Muscle of leg (tissue), 16 donors: ENCODE data around the gene PI4KB. TPM values are rescaled to one million over a fixed set of nuclear protein-coding genes. Genes with fewer than 3 reads are reported as not detected.
A peak's percentile ranks its signal among the peaks of the same experiment; 100 is the strongest.

ENCODE experiments used
- DNase-seq: peaks from one replicate; pipeline ENCODE4 v3.0.0; 2013
- H3K27ac ChIP-seq: one replicate; pipeline ENCODE4 v1.5.1; 2013; ENCODE audit warnings: mild to moderate bottlenecking, low read length, control low read depth
- H3K27me3 ChIP-seq: one replicate; pipeline ENCODE4 v1.6.1; 2013; ENCODE audit warnings: low read length; ENCODE audit not compliant: control insufficient read depth, insufficient read depth
- H3K36me3 ChIP-seq: one replicate; pipeline ENCODE4 v1.6.1; 2013; ENCODE audit warnings: low read length; ENCODE audit not compliant: control insufficient read depth, insufficient read depth
- H3K4me1 ChIP-seq: one replicate; pipeline ENCODE4 v1.6.1; 2013; ENCODE audit warnings: low read length; ENCODE audit not compliant: control insufficient read depth, insufficient read depth
- H3K4me3 ChIP-seq: one replicate; pipeline ENCODE4 v1.5.1; 2013; ENCODE audit warnings: low read length, control low read depth
- H3K9me3 ChIP-seq: replicated peaks from 2 replicates; pipeline ENCODE4 v1.6.1; 2013; ENCODE audit warnings: low read depth, low read length; ENCODE audit not compliant: control insufficient read depth
- WGBS: methylation state at CpG from one replicate; pipeline ENCODE4 v1.1.5; 2013; ENCODE audit warnings: missing lambda C conversion rate; ENCODE audit not compliant: insufficient coverage; 5-methylcytosine and 5-hydroxymethylcytosine counted together
- long read RNA-seq, 11 donors: transcript quantifications; one replicate each; lab custom pipeline, GENCODE V29; 2026
- polyA plus RNA-seq, 8 donors: library from polyadenylated mRNA; unstranded; fragments of 120-200 nt; gene quantifications; one replicate each; pipeline versions ENCODE4 v1.2.1 to v1.2.3, GENCODE V29; 2013; ENCODE audit warnings: inconsistent platforms in 1 of 8, low replicate concordance in 1 of 8; ENCODE audit not compliant: insufficient read length in 8 of 8, insufficient read depth in 1 of 8
- total RNA-seq: library from RNA; stranded (reverse); fragments of 120-200 nt; gene quantifications from one replicate; pipeline ENCODE4 v1.2.4, GENCODE V29; 2013

PI4KB gene
- 31.4 TPM for total RNA-seq
- polyA plus RNA-seq: 10 to 100 TPM; 43.6 to 59.1 (median 51.9) TPM
- long read RNA-seq, donor 1, partial matches to known transcripts: 6 of 10 reads
- long read RNA-seq, donor 1, other reads (novel, unspliced or antisense): 0 of 10 reads
- long read RNA-seq, donor 2: 0 reads
- long read RNA-seq, donor 3, transcript PI4KB-203 (11 exons, 3,934 nt): major isoform, 5 of 20 reads
- long read RNA-seq, donor 3, partial matches to known transcripts: 9 of 20 reads
- long read RNA-seq, donor 3, other reads (novel, unspliced or antisense): 0 of 20 reads
- long read RNA-seq, donor 4, partial matches to known transcripts: 0 of 3 reads
- long read RNA-seq, donor 4, other reads (novel, unspliced or antisense): 0 of 3 reads
- long read RNA-seq, donor 5, partial matches to known transcripts: 21 of 31 reads
- long read RNA-seq, donor 5, other reads (novel, unspliced or antisense): 0 of 31 reads
- long read RNA-seq, donor 6, partial matches to known transcripts: 10 of 16 reads
- long read RNA-seq, donor 6, other reads (novel, unspliced or antisense): 0 of 16 reads
- long read RNA-seq, donor 7, partial matches to known transcripts: 10 of 14 reads
- long read RNA-seq, donor 7, other reads (novel, unspliced or antisense): 0 of 14 reads
- long read RNA-seq, donor 8, partial matches to known transcripts: 0 of 4 reads
- long read RNA-seq, donor 8, other reads (novel, unspliced or antisense): 0 of 4 reads
- long read RNA-seq, donor 9: 0 reads
- long read RNA-seq, donor 10, partial matches to known transcripts: 0 of 5 reads
- long read RNA-seq, donor 10, other reads (novel, unspliced or antisense): 0 of 5 reads
- long read RNA-seq, donor 11, partial matches to known transcripts: 6 of 9 reads
- long read RNA-seq, donor 11, other reads (novel, unspliced or antisense): 0 of 9 reads

DNA sequence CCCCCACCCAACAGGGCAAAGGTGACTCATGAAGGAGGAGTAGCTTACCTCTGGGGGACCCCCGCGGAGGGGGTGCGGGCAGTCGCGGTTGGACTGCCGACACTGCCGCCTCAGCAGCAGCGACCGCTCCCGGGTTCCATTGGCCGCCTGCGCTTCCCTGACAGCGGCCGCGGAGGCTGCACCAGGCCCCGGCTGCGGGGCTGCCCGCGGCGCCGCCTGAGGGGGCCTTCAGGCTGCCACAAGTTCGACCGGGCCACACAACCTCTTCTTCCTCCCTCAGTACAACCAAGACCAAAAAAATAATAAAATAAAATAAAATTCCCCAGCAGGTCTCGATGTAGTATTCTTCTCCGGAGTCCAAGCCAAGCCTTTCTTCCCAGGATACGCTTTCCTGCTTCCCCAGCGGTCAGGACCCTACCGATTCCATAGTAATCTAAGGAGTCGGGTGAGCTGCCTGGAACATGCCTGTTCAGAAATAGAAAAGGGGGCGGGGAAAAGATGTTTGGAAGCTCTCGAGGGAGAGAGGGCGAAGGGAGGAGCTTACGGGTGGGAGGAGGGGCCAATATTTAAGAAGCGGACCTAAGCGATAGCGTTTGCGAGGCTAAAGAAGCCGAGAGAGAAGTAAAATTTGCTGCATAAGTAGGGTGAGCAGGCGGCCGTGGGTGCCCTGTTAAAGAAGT lies at the start of gene PI4KB:
Gene PI4KB, minus strand, starts transcription at position 194 of the 680 bp plus-strand sequence. CDS start 10,935 bp downstream, outside the sequence.
- Histone ChIP-seq H3K36me3 (peaks cover 23% of the 10 kb centered on the region), H3K4me1 (peaks cover 23% of the 10 kb centered on the region), H3K4me3 (peak within 1 kb of the TSS; percentile 87), H3K9me3 (no peaks in the 10 kb centered on the region), H3K27ac (peak within 1 kb of the TSS; percentile 98), H3K27me3 (no peaks in the 10 kb centered on the region)
- peak; percentile 99 for DNase-seq
- 0% methylated on average over 22 of the region's 40 CpGs for WGBS

DNA sequence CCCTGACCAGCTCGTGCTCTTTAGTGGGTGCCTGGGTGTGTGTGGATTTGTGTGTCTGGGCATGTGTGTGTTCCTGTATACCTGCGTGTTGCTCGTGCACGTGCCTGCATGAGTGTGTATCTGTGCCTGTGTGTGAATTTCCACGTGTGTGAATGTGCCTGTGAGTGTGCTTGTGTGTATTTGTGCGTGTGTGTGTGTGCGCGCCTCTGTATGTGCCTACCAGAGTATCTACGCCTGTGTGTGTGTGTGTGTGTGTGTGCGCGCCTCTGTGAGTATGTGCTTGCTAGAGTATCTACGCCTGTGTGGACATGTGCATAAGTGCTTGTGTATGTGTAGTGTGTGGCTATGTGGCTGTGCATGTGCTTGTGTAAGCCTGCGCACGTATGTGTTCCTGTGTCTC lies 46.0 kb upstream of the PI4KB start:
- Histone ChIP-seq H3K4me3 (no peak overlapping the region), H3K27ac (no peak overlapping the region), H3K4me1 (peaks cover 42% of the 10 kb centered on the region), H3K9me3 (no peaks in the 10 kb centered on the region), H3K27me3 (no peaks in the 10 kb centered on the region), H3K36me3 (peaks cover 7% of the 10 kb centered on the region)
- 87% methylated on average over 12 of the region's 14 CpGs for WGBS
- DNase-seq: no peak

GRCh38 chr1:151372058-151372934 lies 45.1 kb upstream of the PI4KB start, which contains the start of gene SELENBP1:
Gene SELENBP1 (minus strand): TSS chr1:151372705. CDS start chr1:151372641, 64 bp downstream.
- peak within 1 kb of the TSS; percentile 64 for H3K27ac ChIP-seq
- H3K4me1 ChIP-seq: peaks cover 45% of the 10 kb centered on the region
- H3K27me3 ChIP-seq: no peaks in the 10 kb centered on the region
- peak; percentile 87 for DNase-seq
- peak within 1 kb of the TSS; percentile 43 for H3K4me3 ChIP-seq
- peaks cover 13% of the 10 kb centered on the region for H3K36me3 ChIP-seq
- 16% methylated on average over 6 of the region's 11 CpGs for WGBS
- H3K9me3 ChIP-seq: no peaks in the 10 kb centered on the region

- WGBS: 50% methylated on average over 3 of the region's 9 CpGs
- H3K4me1 ChIP-seq: peaks cover 45% of the 10 kb centered on the region
- H3K4me3 ChIP-seq: peak overlapping the region; percentile 43
- no peaks in the 10 kb centered on the region for H3K27me3 ChIP-seq
- H3K9me3 ChIP-seq: no peaks in the 10 kb centered on the region
- peak; percentile 69 for DNase-seq
- peaks cover 15% of the 10 kb centered on the region for H3K36me3 ChIP-seq
- peak overlapping the region; percentile 64 for H3K27ac ChIP-seq
Observed at GRCh38 chr1:151371370-151372057, 44.3 kb upstream of the PI4KB start.

- Histone ChIP-seq H3K9me3 (no peaks in the 10 kb centered on the region), H3K27ac (no peak overlapping the region), H3K4me1 (peaks cover 45% of the 10 kb centered on the region), H3K36me3 (peaks cover 23% of the 10 kb centered on the region), H3K27me3 (no peaks in the 10 kb centered on the region), H3K4me3 (no peak overlapping the region)
- DNase-seq: peak; percentile 59
- 36% methylated on average over 5 of the region's 6 CpGs for WGBS
Observed at GRCh38 chr1:151370211-151370911, 43.1 kb upstream of the PI4KB start.

DNA sequence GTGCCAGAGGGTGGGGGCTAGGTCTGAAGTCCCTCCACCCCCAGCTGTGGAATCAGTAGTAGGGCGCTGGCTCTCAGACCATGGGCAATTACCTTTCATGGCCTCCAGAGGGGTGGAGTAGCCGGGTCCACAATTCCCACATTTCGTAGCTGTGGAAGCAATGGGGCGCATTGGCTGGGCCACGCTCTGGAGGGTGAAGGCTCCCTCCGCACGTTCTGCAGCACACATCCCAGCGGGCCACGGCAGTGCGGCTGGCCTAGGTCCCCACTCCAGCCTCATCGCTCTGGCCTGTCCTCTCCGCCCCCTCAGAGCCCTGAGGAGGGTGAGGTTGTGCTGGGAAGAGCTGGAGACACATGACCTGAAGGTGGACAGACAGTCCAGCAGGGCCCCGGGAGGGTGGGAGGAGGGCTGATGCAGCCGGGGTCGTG lies 42.4 kb upstream of the PI4KB start:
- Histone ChIP-seq H3K9me3 (no peaks in the 10 kb centered on the region), H3K27ac (no peak overlapping the region), H3K27me3 (no peaks in the 10 kb centered on the region), H3K36me3 (peaks cover 30% of the 10 kb centered on the region), H3K4me3 (no peak overlapping the region), H3K4me1 (peaks cover 45% of the 10 kb centered on the region)
- 90% methylated on average over 8 of the region's 15 CpGs for WGBS
- DNase-seq: no peak

DNA sequence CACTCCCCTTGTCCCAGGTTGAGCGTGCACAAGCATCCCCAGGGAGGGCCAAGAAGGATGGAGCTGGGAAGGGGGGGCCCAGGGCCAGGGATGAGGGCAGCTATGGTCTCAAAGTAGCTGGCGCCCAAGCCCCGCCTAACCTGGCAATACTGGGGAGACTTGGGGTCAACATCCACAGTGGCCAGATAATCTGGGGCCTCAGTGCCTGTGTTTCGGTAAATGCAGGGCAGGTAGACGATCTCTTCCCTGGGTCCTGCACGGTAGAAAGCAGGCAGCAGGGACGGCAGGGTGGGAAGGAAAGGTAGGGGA lies 42.0 kb upstream of the PI4KB start:
- DNase-seq: no peak
- Histone ChIP-seq H3K4me3 (no peak overlapping the region), H3K4me1 (peaks cover 45% of the 10 kb centered on the region), H3K9me3 (no peaks in the 10 kb centered on the region), H3K27me3 (no peaks in the 10 kb centered on the region), H3K36me3 (peaks cover 34% of the 10 kb centered on the region), H3K27ac (no peak overlapping the region)
- 83% methylated on average over 6 of the region's 7 CpGs for WGBS

DNA sequence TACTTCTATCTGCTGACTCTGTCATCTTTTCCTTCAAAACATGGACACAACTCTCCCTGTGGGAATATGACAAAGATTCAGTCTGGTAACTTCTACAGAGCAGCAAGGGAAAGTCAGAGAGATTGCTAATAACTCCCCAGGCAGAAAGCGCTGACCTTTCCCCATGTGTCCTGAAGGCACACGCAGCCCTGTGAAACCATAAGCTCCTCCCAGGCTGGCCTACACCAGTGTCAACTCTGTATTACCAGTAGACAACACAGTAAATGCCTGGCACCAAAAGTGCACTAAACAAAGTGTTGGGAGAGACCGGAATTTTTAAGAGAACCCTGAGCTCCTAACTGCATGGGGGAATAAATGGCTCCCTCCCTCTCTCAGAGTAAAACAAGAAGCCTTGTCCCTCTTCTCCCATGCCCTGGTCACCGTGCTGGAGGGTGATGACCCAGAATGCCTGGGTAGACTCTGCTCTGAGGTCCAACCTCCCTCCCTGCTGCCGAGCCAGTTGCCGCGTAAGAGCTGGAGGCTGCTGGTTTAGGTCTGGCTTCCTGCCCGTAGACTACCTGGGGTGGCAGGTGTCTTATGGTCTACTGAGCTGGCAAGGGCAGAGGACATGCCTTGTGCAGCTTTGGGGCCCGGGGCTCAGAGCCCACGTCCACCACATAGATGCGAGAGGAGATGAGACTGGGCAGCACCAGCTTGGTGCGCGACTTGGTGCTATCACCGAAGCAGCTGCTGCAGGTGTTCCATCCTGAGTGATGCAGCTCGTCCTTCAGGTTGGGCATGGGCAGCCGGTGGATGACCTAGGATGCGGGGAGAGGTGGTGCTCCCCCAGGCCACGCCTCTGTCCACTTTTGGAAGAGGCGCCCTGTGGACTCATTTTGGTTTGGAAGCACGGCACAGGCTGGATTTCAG lies 41.4 kb upstream of the PI4KB start:
- no peak for DNase-seq
- no peak overlapping the region for H3K4me3 ChIP-seq
- H3K27me3 ChIP-seq: no peaks in the 10 kb centered on the region
- no peak overlapping the region for H3K27ac ChIP-seq
- WGBS: 90% methylated on average over 19 of the region's 20 CpGs
- H3K4me1 ChIP-seq: peaks cover 45% of the 10 kb centered on the region
- H3K36me3 ChIP-seq: peaks cover 36% of the 10 kb centered on the region
- H3K9me3 ChIP-seq: no peaks in the 10 kb centered on the region
